GF-D8 (cell line): ENCODE measurements around the gene INSC.

Experiments
- DNase-seq: peaks from one replicate; lab custom pipeline; 2025; lab: John Stamatoyannopoulos, UW

Gene INSC

DNA sequence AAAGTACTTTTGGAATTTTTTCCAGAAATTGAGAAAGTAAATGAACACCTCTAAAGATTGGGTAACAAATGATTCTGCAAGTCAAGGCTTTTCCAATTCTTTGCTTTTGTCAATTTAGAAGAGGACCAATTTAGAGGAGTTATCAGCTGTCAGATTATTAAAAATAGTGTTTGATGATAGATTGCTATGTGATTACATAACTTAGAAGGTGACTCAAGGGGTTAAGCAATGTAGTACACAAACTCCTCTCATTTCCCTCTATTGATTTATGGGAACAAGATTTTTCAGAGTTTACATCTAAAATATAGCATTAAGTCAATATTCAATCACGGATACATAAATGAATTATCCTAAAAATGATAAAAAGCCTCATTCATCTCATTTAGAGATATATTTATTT is 70.3 kb downstream of the INSC start:
- DNase-seq, result no peak

DNA sequence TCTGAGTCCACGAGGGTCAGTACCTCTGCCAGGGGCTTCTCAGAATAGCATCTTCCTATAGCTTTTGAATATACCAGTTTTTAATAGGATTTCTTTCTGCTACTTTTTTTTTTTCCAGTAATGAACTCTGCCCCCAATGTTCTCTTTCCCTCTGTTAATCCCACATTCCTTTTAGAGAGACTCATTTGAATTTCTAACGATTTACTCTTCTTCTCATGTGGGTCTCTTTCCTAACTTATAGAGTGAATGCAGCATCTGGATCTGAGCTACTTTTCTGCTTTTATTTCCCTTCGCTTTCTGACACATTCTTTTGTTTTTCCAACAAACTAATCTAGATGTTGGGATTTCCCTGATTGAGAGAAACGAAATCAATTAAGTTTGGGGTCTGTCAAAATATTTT is 71.4 kb downstream of the INSC start:
- DNase-seq, result no peak

DNA sequence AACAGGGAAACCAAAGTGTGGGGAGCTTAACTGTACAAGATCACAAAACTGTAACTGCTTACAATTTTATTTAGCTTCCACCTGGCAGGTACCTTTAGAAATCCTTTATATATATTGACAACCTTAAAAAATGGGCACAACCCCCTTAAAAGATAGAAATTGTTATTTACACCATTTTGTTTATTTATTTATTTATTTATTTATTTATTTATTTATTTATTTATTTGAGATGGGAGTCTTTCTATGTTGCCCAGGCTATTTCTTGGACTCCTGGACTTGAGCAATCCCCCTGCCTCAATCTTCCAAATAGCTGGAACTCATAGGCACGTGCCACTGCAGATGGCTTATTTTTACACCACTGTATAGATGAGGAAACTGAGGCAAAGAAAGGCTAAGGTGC is 74.5 kb downstream of the INSC start:
- no peak for DNase-seq

DNA sequence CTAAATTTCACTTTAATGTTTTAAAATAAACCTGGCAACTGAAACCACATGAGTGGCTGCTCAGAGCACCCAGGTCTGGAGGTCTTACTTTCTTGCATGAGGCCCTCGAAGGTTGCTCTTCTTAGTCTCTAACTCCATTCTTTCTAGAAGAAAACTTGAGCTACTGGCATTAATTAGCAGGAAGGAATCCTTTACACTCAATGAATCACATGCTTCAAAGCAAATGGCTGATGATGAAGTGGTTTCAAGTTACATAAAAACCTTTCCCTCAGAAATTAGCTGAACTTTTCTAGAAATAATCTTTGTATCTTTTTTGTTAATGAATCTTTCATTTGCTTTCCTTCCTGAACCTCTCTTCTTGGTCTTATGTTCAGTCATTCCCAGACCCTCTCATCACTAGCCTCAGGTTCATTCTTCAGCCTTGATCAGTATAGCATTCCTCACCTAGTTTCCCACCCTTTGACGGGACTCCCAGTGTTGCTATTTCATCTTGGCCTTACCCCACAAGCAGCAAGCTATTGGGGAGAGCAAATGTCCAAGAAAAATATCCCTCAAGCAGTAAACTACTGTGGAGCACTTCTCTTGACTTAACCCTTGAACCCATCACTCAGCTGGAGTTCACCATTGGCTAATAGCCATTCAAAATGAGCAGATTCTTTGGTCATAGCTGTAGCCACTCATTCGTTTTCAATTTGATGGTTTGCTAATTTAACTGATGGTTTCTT is 75.1 kb downstream of the INSC start:
- DNase-seq, result no peak

DNA sequence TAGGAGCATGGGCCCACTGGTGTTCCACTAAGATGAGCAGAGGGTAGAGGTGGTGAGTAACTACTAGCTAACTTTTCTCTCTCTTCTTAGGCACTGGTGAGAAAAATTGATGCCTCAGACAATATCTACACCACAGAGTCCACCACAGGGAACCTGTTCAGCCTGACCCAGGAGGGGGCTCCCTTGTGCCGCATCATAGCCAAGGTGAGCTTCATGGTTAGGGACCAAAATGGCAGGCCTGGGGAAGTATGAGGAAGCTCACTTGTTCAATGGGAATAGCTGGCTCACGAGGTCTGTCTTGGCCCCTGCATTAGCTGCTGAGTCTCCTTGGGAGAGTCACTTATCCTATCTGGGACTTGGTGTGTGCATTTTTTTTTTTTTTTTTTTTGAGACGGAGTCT is 75.9 kb downstream of the INSC start:
- no peak for DNase-seq

DNA sequence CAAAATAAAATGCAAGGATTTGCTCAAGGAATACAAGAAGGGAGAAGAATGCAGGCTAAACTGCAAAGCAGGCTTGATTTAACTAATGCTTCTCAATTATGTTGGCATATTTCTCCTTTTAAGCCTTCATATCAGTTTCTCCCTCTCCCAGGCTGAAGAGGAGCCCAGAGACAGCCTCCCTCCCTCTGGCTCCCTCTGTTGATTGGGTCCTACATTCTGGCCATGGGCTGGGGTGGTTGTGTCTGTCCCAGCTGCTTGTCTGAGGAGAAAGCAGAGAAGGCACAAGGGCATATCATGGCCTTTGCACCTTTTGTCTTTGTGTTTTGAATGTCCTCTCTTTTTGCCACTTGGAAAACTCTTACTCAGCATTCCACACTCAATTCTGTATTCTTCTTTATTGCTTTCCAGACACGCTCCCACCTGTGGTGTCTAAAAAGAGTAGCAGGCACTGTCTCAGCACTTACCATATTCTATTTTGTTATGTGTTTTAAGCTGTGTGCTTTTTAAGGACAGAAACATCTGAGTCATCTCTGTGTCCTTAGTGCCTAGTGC is 77.4 kb downstream of the INSC start:
- DNase-seq, result no peak

DNA sequence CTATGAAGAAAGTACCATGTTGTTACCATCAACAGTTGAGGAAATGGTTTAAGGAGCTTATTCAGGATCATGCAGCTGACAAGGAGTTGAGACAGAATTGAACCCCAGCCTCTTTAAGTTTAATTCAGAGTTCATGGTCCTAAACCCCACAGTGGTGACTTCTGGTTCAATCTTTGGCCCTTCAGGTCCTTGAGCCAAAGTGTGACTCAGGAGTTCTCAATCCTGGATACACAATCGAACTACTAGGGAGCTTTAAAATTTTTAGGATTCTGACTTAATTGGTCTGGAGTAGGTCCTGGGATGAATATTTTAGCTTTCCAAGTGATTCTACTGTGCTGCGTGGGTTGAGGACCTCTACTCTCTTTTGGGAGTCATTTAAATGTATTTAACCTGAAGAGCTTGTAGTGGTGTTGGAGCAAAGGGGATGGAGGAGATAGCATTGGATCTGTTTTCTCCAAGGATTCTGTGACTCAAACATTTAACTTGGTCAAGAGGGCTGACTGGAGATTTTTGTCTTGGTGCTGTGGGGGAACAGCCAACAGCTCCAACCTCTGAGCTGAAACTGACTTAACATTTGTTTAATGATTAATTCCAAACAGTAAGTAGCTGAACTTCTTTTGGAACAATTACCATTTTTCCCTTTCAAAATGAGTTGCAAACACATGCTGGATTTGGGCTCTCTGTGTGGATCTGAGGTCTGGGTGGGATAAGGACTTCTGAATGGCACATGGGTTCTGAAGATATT is 80.1 kb downstream of the INSC start:
- DNase-seq, result no peak

DNA sequence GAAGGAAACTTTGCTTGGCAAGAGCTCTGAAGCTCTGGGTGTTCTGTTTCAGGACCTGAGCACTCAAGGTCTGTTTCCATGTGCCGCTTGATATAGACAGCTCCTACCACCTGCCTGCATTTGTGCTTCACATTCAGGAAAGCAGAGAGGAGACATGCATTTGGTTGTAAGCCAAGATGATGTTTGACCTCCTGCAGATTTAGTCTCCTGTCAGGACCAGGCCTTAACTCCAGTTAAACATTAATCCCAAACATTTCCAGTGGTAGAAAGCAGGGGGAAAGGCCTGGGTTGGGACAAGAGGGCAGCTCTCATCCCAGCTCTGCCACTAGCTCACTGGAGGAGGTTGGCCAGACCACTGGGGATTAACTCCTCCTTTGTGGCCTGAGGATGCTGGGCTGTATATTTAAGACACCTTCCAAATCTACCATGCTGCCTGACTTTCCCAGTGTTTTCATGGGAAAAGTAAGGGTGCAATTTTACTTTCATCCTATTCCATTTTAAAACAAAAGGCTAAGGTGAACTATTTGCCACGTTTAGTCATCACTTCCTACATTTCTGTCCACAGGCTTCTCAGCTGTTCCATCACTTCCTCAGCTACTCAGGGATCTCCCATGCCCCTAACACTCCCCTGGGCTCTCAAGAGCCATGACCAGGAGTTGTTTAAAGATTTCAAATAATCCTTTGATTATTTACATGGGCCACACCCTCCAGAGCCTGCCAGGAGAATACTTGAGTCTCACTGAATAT is 80.9 kb downstream of the INSC start:
- DNase-seq, result no peak

DNA sequence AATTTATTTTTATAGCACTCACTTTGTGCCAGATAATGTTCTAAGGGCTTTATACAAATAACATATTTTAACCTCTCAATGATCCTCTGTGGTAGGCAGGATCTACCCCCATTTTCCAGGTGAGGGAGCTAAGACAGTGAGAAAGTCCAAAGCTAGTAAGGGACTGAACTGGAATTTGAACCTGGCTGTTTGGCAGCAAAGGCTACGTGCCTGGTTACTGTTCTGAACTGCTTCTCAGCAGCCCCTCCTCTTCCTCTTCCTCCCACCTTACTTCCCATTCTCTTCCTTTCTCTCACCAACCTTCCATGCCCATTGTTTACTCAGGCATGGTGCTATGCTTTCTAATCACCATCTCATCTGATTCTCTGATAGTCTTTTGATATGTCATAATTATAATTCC is 82.0 kb downstream of the INSC start:
- no peak for DNase-seq

DNA sequence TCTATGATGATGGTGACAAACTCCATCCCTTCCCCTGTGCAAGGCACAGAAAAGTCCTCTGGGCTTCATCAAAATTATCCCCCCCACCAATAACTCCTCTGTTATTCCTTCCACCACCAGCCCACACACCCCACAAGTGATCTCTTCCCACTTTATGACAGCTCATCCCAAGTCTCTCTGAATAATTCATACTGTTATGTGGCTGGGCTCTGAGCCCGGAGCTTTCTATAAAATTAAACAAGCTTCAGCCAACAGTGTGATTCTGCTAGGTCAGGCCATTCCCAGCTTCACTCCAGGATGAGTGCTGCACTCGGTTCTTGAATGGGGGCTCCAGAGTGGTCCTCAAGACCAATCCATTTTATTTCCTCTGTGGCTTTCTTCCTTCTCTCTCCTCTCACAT is 83.0 kb downstream of the INSC start:
- no peak for DNase-seq

DNA sequence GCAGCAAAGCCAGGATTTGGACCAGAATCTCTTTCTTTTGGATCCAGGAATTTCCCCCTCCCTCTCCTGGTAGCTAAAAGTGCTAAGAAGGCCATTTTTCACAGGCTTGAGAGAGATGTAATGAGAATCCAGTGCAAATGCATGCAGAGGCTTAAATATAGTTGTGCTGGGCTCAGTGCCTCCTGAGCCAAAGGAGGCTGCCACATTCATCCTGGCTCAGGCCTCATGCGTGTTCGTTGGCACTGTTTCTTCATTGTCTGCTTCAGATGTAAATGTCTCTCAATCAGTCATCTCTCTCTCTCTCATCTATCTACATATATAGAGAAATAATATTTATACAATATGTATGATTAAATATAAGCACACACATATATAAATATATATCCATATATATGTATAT is 83.6 kb downstream of the INSC start:
- no peak for DNase-seq

DNA sequence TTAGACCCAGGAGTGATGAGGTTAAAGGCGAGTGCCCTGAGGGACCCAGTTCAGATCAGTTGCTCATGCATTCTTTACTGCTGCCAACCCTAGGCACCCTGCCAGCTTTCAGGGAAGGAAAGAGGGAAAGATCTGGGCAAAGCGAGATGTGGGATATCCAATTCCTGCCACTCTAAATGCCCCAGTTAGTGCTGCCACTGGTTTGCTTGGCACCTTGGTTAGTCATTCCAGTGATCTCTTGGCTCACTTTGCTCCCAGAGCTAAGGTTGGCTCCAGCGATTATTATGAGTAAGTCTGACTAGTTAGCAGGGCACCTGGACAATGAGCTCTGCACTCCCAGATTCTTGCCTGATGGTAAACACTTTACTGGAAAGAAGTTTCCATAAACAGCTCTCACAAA is 85.0 kb downstream of the INSC start:
- no peak for DNase-seq

DNA sequence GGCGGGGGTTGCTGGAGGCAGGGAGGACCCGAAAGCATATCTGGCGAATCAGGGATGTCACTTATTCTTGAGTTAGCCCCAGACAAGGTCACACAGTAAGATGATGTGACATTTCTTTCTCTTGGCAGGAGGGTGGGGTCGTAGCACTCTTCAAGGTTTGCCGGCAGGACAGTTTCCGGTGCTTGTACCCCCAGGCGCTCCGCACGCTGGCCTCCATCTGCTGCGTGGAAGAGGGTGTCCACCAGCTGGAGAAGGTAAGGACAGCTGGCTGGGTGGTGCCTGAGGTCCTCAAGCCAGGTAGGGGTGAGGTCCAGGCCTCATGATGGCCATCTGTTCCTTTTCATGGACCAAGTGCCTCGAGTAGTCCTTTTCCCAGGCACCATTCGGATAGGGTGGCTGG is 86.0 kb downstream of the INSC start:
- no peak for DNase-seq

DNA sequence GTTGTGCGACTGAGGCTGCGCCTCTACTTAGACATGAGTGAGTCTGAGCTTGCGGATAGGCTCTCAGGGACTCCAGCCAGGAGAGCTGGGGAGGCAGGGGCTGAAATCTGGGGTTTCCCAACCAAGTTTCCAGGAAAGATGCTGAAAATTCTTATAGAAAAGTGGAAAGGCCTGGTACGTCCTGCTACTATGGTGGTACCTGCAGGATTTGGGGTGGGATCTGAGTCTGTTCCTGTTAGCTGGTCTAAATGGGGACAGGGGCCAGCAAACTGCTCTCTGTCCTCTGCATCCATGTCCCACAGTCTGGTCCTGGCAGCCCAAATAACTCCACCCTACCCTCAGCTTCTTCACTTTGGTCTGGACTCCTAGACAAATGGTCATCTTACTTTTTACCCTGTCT is 86.9 kb downstream of the INSC start:
- no peak for DNase-seq

DNA sequence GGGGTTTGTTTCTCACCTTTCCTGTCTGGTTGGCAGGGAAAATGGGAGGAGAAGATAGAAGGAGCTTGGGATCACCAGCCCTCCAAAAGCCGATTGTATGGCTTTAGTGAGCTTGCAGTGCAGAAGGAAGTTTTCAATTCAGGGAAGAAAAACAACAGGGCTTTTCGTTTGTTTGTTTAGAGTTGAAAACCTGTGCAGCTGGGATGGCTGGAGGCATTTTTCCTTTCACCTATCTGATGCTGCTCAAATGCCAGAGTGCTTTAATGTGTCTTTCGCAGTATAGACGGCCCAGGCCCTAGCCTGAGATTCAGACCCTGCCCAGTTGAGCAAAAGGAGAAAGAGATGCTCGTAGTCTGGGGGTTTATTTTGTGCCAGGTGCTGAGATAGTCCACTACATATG is 87.9 kb downstream of the INSC start:
- no peak for DNase-seq

DNA sequence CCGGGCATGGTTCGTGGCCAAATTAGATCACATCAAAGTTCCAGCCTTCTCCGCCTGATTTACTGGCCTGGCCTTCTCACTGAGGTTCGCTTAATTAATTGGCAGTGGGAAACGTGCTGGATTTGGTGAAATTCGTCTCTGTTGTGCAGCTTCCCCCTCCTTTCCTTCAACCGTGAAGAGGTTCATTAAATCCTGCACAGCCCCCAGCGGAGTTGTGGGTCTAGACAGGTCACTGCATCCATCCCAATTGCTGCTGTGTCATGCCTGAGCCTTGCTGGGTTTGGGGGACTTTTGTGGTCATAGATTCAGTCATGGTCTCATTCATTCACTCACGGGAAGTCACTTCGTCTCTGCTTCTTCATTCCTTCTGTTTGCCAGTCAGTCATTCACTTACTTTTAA is 90.0 kb downstream of the INSC start:
- no peak for DNase-seq

DNA sequence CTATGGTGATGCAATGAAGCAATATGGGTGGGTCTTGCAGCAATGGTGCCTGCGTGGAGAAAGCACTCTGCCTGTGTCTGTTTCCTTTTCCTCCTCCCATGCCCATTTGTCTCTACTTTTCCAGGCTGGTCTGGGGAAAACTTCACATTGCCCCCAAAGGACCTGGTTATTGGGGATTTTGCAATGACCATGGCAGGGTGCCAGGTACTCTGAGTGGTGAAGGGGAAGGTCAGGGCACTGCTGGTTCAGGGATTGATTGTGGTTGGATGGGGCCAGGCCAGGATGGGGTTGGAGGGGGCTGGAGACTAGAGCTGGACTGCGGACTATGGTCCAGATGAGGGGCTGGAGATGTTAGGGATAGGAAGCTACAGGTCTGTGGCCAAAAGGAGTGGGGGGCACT is 92.1 kb downstream of the INSC start:
- no peak for DNase-seq

DNA sequence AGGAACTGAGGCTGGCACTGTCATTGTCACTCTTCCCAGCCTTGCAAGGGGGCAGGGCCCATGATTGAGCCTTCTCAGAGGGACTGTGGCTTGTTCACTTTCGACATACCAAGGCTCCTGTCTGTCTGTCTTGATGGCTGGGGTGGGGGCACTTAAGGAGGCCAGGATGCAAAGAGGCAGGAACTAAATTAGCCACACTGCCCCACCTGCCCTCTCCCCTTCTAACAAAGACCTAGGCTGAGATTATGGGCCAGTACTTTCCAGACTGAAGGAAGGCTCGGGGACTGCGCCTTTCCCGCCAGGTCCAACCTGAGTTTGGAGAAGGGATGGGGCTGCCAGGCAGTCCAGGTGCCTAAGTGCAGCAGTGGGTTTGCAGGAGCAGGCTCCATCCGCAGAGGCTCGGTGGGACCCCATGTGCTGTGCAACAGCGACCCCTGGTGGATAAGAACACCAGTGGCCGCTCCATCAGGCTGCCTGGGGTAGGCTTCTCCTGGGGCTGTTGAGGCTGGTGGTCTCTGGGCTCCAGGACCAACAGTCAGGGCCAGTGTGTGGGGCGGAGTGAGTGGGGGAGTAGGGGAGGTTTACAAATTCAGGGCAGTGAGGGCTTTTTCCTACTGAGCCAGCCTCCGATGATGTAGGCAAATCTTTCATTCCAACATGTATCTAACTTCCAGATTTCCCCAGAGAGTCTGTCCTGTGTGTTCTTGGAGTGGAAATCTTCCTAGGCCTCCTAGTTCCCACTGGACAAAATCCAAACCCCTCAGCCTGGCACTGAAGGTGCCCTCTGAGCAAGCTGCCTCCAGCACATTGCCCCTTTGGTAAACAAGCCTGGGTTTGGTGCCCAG is 93.9 kb downstream of the INSC start:
- DNase-seq, result no peak

DNA sequence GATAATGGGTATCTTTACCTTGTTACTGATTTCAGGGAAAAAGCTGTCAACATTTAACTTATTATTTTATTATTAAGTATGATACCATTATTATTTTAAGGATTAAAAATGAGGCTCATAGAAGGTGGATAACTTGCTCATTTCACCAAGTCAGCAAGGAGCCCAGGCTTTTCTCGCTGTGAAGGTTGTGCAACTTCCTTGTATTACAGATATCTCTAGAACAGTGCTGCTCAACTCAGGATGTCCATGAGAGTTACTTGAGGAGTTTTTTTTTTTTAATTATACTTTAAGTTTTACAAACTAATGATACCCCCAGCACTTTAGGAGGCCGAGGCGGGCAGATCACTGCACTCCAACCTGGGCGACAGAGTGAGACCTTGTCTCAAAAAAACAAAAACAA is 98.2 kb downstream of the INSC start:
- DNase-seq, result no peak

DNA sequence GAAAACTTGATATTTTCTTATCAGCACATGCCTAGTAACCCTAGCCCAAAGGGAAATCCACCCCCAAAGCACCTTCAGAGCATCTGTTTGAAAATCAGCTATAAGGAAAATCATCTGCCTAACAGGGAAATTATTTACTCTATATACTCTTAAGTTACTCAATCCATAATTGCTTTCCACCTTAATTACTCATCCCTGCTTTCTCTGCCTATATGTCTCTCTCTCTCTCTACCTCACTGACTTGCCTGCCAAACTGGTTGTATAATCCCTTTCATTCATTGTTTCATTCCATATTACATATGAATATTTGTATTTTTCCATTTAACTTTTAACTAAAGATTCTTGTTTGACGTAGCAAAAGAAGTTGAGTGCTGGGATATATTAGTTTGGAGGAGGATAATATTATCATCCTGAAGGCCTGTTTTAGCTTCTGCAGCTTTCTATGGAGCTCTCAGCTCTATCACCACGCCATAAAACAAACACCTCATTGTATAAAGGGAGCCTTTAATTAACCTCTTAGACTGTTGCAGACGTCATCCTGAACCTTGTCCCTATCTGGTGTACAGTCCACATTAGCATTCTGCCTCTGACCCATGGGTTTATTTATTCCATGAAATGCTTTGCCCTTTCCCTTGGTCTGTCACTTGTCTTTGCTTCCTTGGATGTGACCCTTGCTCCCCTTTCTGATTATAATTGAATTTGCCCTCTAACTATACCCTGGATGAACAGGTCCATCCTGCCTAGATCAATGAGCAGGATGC is 98.9 kb downstream of the INSC start:
- DNase-seq, result no peak

DNA sequence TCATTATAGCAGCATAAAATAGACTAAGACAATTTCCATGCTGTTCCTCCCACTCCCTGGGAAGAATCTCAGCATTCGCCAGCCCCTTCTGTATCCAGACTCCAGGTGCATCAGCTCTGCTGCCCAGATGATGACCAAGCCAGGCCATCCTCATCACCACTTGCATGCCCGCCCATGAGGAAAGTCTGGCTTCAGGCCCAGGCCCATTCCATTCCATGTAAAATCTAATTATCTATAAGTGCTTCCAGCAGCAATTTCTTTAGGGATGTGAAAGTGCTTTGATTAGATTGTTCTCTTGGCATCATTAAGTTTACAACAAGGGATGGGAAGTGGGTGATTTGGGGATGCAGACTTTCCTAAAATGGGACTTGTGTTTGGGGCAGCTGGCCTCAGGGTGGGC is 100.3 kb downstream of the INSC start:
- no peak for DNase-seq
